GM12878 (cell line): Measurements from ENCODE around the gene TDRD7. TPM values are rescaled to one million over a fixed set of nuclear protein-coding genes. Genes with fewer than 3 reads are reported as not detected.
A peak's percentile ranks its signal among the peaks of the same experiment; 100 is the strongest.

Source experiments
- BCL3 ChIP-seq: IDR thresholded peaks from 2 replicates; pipeline ENCODE4 v1.6.1; 2011; ENCODE audit warnings: borderline replicate concordance, low read depth, mild to moderate bottlenecking, moderate library complexity, low read length; ENCODE audit not compliant: insufficient read depth, poor library complexity, severe bottlenecking
- BMI1 ChIP-seq: fragments of 450-650 bp; IDR thresholded peaks from 2 replicates; pipeline ENCODE4 v1.6.1; 2016; ENCODE audit warnings: mild to moderate bottlenecking, moderate library complexity, borderline replicate concordance
- CHD1 ChIP-seq: IDR thresholded peaks from 2 replicates; pipeline ENCODE4 v1.6.1; 2012; ENCODE audit warnings: low read depth, low read length, improper control_type of control experiment
- E2F8 ChIP-seq: fragments of 450-650 bp; IDR thresholded peaks from 2 replicates; pipeline ENCODE4 v1.6.1; 2018; ENCODE audit warnings: mild to moderate bottlenecking, low read depth, moderate library complexity; ENCODE audit not compliant: partially characterized antibody
- FOXM1 ChIP-seq: IDR thresholded peaks from 2 replicates; pipeline ENCODE4 v1.6.1; 2012; ENCODE audit warnings: low read depth, mild to moderate bottlenecking, inconsistent platforms, low read length, moderate library complexity
- HCFC1 ChIP-seq: fragments of 150-350 bp; IDR thresholded peaks from 2 replicates; pipeline ENCODE4 v1.6.1; 2014; ENCODE audit warnings: low read length
- HDAC6 ChIP-seq: fragments of 200-600 bp; sonication (generic); IDR thresholded peaks from one replicate; pipeline ENCODE4 v1.8.0; 2017; ENCODE audit warnings: antibody characterized with exemption; ENCODE audit not compliant: unreplicated experiment
- NFXL1 ChIP-seq: fragments of 450-650 bp; IDR thresholded peaks from 2 replicates; pipeline ENCODE4 v1.6.1; 2017; ENCODE audit warnings: antibody characterized with exemption, mild to moderate bottlenecking, borderline replicate concordance
- POLR2A ChIP-seq: IDR thresholded peaks from 2 replicates; pipeline ENCODE4 v1.6.1; 2011; ENCODE audit warnings: low read depth, mild to moderate bottlenecking, low read length
- POLR2AphosphoS5 ChIP-seq: IDR thresholded peaks from 2 replicates; pipeline ENCODE4 v1.6.1; 2011; ENCODE audit warnings: mild to moderate bottlenecking, low read length, inconsistent platforms
- RBBP5 ChIP-seq: fragments of 200-600 bp; sonication (generic); conservative IDR thresholded peaks from 2 replicates; pipeline ENCODE4 v1.6.1; 2016
- RFX5 ChIP-seq: IDR thresholded peaks from 2 replicates; pipeline ENCODE4 v1.6.1; 2011; ENCODE audit warnings: low read depth, low read length, improper control_type of control experiment
- SIX5 ChIP-seq: IDR thresholded peaks from 2 replicates; pipeline ENCODE4 v1.6.1; 2011; ENCODE audit warnings: mild to moderate bottlenecking, low read depth, low read length, moderate library complexity; ENCODE audit not compliant: severe bottlenecking
- SMARCA5 ChIP-seq: fragments of 450-650 bp; IDR thresholded peaks from 2 replicates; pipeline ENCODE4 v1.6.1; 2017; ENCODE audit warnings: mild to moderate bottlenecking
- polyA plus RNA-seq, 11 experiments: library from polyadenylated mRNA; depleted of rRNA in 4 of 11; unstranded in 6 of 11; stranded (reverse) in 5 of 11; fragments of >200 nt; fragmentation: Nextera tagmentation in 4 of 11; fragmentation: Illumina TruSeq in 1 of 11; extraction: Ambion mirVana in 4 of 11; extraction: Trizol in 1 of 11; gene quantifications; 1 replicate in 1 of 11; 2 replicates in 10 of 11; pipeline versions ENCODE4 v1.2.1 to v1.2.3, GENCODE V29; 2011 to 2016; ENCODE audit warnings: inconsistent platforms in 2 of 11, missing spikeins in 2 of 11, low read depth in 1 of 11
- total RNA-seq, 4 experiments: library from RNA; depleted of rRNA in 3 of 4; stranded (reverse); fragments of >200 nt in 3 of 4; fragmentation: Illumina TruSeq in 1 of 4; extraction: Trizol in 1 of 4; gene quantifications; 2 replicates each; pipeline versions ENCODE4 v1.2.1 to v1.2.3, GENCODE V29; 2013 to 2021
- TF ChIP-seq, protein P1 (sequence below): fragments of 450-650 bp; formaldehyde crosslinking; IDR thresholded peaks from 2 replicates; pipeline ENCODE4 v1.4.0; 2022; ENCODE audit warnings: mild to moderate bottlenecking, moderate library complexity
- TF ChIP-seq, protein P2 (sequence below): fragments of 450-650 bp; conservative IDR thresholded peaks from 2 replicates; pipeline ENCODE4 v1.6.1; 2017; ENCODE audit warnings: mild to moderate bottlenecking, moderate library complexity
- TF ChIP-seq, protein P3 (sequence below): IDR thresholded peaks from 2 replicates; pipeline ENCODE4 v1.6.1; 2012; ENCODE audit warnings: mild to moderate bottlenecking, low read depth, low read length

TDRD7 gene
- total and polyA plus RNA-seq, 10 of the 15 experiments (the other 5 are each of a cell fraction or from before 2014, with no cell fraction given): 5.7 to 26.4 (median 16.2) TPM

- no peak for TF ChIP-seq E2F8
- no peak for TF ChIP-seq HDAC6
- no peak for TF ChIP-seq HCFC1
- TF ChIP-seq, protein P1, sequence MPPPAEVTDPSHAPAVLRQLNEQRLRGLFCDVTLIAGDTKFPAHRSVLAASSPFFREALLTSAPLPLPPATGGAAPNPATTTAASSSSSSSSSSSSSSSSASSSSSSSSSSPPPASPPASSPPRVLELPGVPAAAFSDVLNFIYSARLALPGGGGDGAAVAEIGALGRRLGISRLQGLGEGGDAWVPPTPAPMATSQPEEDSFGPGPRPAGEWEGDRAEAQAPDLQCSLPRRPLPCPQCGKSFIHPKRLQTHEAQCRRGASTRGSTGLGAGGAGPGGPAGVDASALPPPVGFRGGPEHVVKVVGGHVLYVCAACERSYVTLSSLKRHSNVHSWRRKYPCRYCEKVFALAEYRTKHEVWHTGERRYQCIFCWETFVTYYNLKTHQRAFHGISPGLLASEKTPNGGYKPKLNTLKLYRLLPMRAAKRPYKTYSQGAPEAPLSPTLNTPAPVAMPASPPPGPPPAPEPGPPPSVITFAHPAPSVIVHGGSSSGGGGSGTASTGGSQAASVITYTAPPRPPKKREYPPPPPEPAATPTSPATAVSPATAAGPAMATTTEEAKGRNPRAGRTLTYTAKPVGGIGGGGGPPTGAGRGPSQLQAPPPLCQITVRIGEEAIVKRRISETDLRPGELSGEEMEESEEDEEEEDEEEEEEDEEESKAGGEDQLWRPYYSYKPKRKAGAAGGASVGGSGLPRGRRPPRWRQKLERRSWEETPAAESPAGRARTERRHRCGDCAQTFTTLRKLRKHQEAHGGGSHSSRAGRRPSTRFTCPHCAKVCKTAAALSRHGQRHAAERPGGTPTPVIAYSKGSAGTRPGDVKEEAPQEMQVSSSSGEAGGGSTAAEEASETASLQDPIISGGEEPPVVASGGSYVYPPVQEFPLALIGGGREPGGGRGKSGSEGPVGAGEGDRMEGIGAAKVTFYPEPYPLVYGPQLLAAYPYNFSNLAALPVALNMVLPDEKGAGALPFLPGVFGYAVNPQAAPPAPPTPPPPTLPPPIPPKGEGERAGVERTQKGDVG (CRISPR knock-in tag): no peak
- no peak for TF ChIP-seq SIX5
- no peak for TF ChIP-seq RFX5
- TF ChIP-seq SMARCA5: peak; percentile 40; the same call in 1 of the 2 replicates
- TF ChIP-seq BCL3: no peak
- TF ChIP-seq NFXL1: no peak
- no peak for TF ChIP-seq POLR2A
- TF ChIP-seq, protein P2, sequence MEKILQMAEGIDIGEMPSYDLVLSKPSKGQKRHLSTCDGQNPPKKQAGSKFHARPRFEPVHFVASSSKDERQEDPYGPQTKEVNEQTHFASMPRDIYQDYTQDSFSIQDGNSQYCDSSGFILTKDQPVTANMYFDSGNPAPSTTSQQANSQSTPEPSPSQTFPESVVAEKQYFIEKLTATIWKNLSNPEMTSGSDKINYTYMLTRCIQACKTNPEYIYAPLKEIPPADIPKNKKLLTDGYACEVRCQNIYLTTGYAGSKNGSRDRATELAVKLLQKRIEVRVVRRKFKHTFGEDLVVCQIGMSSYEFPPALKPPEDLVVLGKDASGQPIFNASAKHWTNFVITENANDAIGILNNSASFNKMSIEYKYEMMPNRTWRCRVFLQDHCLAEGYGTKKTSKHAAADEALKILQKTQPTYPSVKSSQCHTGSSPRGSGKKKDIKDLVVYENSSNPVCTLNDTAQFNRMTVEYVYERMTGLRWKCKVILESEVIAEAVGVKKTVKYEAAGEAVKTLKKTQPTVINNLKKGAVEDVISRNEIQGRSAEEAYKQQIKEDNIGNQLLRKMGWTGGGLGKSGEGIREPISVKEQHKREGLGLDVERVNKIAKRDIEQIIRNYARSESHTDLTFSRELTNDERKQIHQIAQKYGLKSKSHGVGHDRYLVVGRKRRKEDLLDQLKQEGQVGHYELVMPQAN: no peak
- TF ChIP-seq BMI1: no peak
- no peak for TF ChIP-seq CHD1
- TF ChIP-seq, protein P3, sequence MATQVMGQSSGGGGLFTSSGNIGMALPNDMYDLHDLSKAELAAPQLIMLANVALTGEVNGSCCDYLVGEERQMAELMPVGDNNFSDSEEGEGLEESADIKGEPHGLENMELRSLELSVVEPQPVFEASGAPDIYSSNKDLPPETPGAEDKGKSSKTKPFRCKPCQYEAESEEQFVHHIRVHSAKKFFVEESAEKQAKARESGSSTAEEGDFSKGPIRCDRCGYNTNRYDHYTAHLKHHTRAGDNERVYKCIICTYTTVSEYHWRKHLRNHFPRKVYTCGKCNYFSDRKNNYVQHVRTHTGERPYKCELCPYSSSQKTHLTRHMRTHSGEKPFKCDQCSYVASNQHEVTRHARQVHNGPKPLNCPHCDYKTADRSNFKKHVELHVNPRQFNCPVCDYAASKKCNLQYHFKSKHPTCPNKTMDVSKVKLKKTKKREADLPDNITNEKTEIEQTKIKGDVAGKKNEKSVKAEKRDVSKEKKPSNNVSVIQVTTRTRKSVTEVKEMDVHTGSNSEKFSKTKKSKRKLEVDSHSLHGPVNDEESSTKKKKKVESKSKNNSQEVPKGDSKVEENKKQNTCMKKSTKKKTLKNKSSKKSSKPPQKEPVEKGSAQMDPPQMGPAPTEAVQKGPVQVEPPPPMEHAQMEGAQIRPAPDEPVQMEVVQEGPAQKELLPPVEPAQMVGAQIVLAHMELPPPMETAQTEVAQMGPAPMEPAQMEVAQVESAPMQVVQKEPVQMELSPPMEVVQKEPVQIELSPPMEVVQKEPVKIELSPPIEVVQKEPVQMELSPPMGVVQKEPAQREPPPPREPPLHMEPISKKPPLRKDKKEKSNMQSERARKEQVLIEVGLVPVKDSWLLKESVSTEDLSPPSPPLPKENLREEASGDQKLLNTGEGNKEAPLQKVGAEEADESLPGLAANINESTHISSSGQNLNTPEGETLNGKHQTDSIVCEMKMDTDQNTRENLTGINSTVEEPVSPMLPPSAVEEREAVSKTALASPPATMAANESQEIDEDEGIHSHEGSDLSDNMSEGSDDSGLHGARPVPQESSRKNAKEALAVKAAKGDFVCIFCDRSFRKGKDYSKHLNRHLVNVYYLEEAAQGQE: no peak
- TF ChIP-seq FOXM1: peak; percentile 34; the same call in 1 of the 2 replicates
- no peak for TF ChIP-seq RBBP5
- no peak for TF ChIP-seq POLR2AphosphoS5
Measured at GRCh38 chr9:97468658-97469448, 57.0 kb downstream of the TDRD7 start (continued).
